ENCODE results near the gene VWA7. TPM values are rescaled to one million over a fixed set of nuclear protein-coding genes. Genes with fewer than 3 reads are reported as not detected.
"Not testable (repeated sequence)": the region's sequence is repeated elsewhere in the genome, so short reads cannot be mapped to it uniquely, and the experiment has no call there.

The VWA7 gene
- total RNA-seq, 2 experiments from 2014 or later, result 5.2 to 5.7 TPM

DNA sequence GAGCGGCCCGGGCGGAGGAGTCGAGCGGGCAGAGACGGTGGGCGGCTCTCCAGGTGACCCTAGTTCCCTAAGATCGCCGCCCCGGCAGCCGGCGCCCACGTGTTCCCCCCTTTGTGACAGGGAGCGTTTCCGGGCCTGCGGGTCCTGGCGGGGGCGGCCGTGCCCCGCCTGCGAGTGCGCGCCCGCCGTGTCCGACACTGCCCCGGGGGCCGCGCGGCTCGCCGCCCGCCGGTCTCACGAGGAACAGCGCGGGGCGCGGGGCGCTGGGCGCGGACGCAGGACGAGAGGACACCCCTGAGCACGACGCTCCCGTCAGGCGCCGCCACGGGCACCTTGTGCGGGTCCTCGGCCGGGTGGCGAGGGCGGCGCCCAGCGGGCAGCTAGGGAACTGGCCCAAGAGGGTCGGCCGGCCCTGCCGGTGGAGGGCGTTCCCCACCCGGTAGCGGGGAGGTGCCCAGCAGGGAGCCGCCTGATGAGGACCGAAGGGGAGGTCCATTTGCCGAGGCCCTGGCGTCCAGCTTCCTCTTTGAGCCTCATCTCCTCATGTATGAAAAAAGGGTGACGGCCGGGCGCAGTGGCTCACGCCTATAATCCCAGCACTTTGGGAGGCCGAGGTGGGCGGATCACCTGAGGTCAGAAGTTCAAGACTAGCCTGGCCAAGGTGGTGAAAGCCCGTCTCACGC lies 18.6 kb upstream of the VWA7 start, which contains the start of gene VARS1:
Gene VARS1 (minus strand): TSS at position 137 of the 683 bp plus-strand sequence. CDS start 535 bp downstream, outside the sequence.
- no peaks in the 10 kb centered on the region for H3K27me3 Mint-ChIP-seq
- H3K4me1 Mint-ChIP-seq, result peaks cover 35% of the 10 kb centered on the region
- peak within 1 kb of the TSS; percentile 98 for H3K4me3 Mint-ChIP-seq
- POLR2A ChIA-PET, result interaction anchor here (0.6 to 6.1 kb wide), 17 partner anchors 11 to 131 kb away, joined by 3 to 66 read pairs (median 4); partner anchors contain the start of genes CLIC1, GPANK1, HSPA1B and LSM2
- H3K36me3 Mint-ChIP-seq, result peaks cover 15% of the 10 kb centered on the region
- H3K27ac Mint-ChIP-seq, result peak within 1 kb of the TSS; percentile 97
- ATAC-seq (ENCODE audit: low read depth) (peak; percentile 82), DNase-seq (peak; percentile 92)
- no peaks in the 10 kb centered on the region for H3K9me3 Mint-ChIP-seq

GRCh38 chr6:31794866-31795615 lies 17.9 kb upstream of the VWA7 start:
- DNase-seq (peak; percentile 49), ATAC-seq (ENCODE audit: low read depth) (peak; percentile 3)
- H3K4me3 Mint-ChIP-seq, result peak overlapping the region; percentile 98
- peak overlapping the region; percentile 97 for H3K27ac Mint-ChIP-seq
- peaks cover 18% of the 10 kb centered on the region for H3K36me3 Mint-ChIP-seq
- no peaks in the 10 kb centered on the region for H3K27me3 Mint-ChIP-seq
- POLR2A ChIA-PET, result interaction anchor here (0.6 to 6.1 kb wide), 17 partner anchors 11 to 130 kb away, joined by 3 to 66 read pairs (median 4); partner anchors contain the start of genes CLIC1, GPANK1, HSPA1A and HSPA1B
- peaks cover 36% of the 10 kb centered on the region for H3K4me1 Mint-ChIP-seq
- no peaks in the 10 kb centered on the region for H3K9me3 Mint-ChIP-seq

GRCh38 chr6:31794294-31794865 lies 17.3 kb upstream of the VWA7 start:
- DNase-seq (no peak), ATAC-seq (ENCODE audit: low read depth) (no peak)
- H3K27ac Mint-ChIP-seq, result peak overlapping the region; percentile 82
- H3K36me3 Mint-ChIP-seq, result peaks cover 20% of the 10 kb centered on the region
- no peaks in the 10 kb centered on the region for H3K9me3 Mint-ChIP-seq
- peak overlapping the region; percentile 98 for H3K4me3 Mint-ChIP-seq
- POLR2A ChIA-PET, result interaction anchor here (0.6 to 6.1 kb wide), 11 partner anchors 10 to 130 kb away, joined by 3 to 66 read pairs (median 5); partner anchors contain the start of genes CLIC1, GPANK1, HSPA1A and HSPA1L
- H3K4me1 Mint-ChIP-seq, result peaks cover 36% of the 10 kb centered on the region
- no peaks in the 10 kb centered on the region for H3K27me3 Mint-ChIP-seq

DNA sequence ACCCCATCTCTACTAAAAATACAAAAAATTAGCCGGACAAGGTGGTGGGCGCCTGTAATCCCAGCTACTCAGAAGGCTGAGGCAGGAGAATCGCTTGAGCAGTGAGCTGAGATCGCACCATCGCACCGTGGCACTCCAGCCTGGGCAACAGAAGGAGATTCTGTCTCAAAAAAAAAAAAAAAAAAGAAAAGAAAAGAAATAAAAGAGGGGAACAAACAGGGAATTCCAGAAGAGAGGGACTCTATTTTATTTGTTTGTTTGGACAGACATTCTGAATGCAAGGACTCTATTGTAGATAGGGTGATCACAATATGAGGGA lies 16.8 kb upstream of the VWA7 start:
- Mint-ChIP-seq H3K27ac (peak overlapping the region; percentile 82), H3K4me3 (peak overlapping the region; percentile 98), H3K36me3 (peaks cover 24% of the 10 kb centered on the region), H3K4me1 (peaks cover 34% of the 10 kb centered on the region)
- POLR2A ChIA-PET; H3K9me3 Mint-ChIP-seq; H3K27me3 Mint-ChIP-seq; DNase-seq; ATAC-seq (ENCODE audit: low read depth): not testable (repeated sequence)

DNA sequence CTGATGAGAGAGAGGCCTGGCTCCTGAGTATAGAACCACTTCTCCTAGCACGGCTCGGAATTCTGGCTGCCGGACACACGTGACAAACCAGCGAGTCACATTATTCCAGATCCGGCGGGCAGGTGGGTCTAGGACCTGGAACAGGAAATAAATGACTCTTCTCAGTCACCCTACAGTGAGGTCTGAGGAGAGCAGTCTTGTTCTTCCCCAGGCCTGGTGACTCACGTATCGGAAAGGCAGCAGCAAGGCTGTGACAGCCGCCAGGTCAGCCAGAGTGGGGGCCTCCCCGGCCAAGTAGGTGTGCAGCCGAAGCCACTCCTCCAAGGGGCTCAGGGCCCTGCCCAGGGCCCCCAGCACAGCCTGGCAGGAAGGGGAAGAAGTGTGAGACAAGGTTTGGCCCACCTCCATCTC lies 15.6 kb upstream of the VWA7 start:
- Mint-ChIP-seq H3K27ac (peak overlapping the region; percentile 58), H3K4me1 (peaks cover 28% of the 10 kb centered on the region), H3K4me3 (no peak overlapping the region), H3K36me3 (peaks cover 22% of the 10 kb centered on the region), H3K27me3 (no peaks in the 10 kb centered on the region), H3K9me3 (no peaks in the 10 kb centered on the region)
- POLR2A ChIA-PET, result interaction anchor here (0.6 kb wide), 1 partner anchor 28 kb away, joined by 3 read pairs; no protein-coding TSS in a partner anchor
- ATAC-seq (ENCODE audit: low read depth) (no peak), DNase-seq (no peak)

DNA sequence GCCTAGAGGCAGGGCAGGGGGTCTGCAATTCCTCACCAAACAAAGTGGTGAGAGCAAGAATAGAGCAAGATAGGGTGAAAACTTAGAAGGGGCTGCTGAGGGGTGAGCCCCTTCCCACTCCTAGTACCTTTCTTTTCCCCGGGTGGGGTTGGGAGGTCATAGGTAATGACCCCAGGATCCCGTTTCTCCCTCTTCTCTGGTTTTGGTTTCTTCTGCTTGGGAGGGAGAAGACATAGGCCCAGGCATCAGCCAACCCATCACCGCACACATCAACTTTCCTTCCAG lies 14.9 kb upstream of the VWA7 start:
- no peak for ATAC-seq (ENCODE audit: low read depth)
- no peak for DNase-seq
- no peak overlapping the region for H3K4me3 Mint-ChIP-seq
- peaks cover 20% of the 10 kb centered on the region for H3K36me3 Mint-ChIP-seq
- H3K27me3 Mint-ChIP-seq, result no peaks in the 10 kb centered on the region
- no peaks in the 10 kb centered on the region for H3K9me3 Mint-ChIP-seq
- POLR2A ChIA-PET, result interaction anchor here (0.6 kb wide), 2 partner anchors 29 to 67 kb away, joined by 3 read pairs; no protein-coding TSS in a partner anchor
- peaks cover 20% of the 10 kb centered on the region for H3K4me1 Mint-ChIP-seq
- peak overlapping the region; percentile 69 for H3K27ac Mint-ChIP-seq

DNA sequence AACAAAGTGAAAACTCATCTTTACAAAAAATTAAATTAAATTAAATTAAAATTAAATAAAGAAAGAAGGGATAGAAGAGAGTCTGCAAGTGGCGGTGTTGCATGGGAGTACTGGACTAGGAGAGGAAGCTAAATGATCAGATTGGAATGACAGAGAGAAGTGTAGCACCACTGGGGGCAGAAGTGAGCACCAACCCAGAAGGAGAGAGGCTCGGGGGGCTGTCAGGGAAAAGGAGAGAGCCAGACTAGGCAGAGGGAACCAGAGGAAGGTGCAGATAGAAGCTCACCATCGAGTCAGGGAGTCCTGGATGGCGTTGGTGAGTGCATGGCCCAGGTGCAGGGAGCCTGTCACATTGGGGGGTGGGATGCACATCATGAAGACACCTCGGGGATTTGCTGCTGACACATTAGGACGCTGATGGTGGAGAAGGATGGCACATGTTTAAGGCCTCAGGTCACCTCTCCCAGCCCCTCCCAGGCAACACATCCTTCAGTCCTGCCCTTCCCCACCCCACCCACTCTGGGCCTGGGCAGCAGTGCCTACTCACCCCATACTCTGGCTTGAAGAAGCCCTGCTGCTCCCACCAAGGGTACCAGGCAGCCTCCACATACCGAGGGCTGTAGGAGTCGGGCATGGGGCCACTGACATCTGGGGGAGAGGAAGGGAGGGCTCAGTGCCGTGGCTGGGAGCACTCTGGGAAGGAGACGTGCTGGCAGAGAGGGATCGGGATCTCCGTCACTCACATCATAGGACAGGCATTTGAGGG lies 14.4 kb upstream of the VWA7 start:
- DNase-seq (no peak), ATAC-seq (ENCODE audit: low read depth) (no peak)
- no peaks in the 10 kb centered on the region for H3K27me3 Mint-ChIP-seq
- H3K9me3 Mint-ChIP-seq, result no peaks in the 10 kb centered on the region
- POLR2A ChIA-PET, result interaction anchor here (0.6 kb wide), 2 partner anchors 8 to 66 kb away, joined by 3 to 4 read pairs; no protein-coding TSS in a partner anchor
- peaks cover 20% of the 10 kb centered on the region for H3K4me1 Mint-ChIP-seq
- H3K4me3 Mint-ChIP-seq, result no peak overlapping the region
- H3K27ac Mint-ChIP-seq, result peak overlapping the region; percentile 71
- peaks cover 20% of the 10 kb centered on the region for H3K36me3 Mint-ChIP-seq

- Mint-ChIP-seq H3K4me3 (no peak overlapping the region), H3K4me1 (peaks cover 1% of the 10 kb centered on the region), H3K27ac (no peak overlapping the region), H3K36me3 (peaks cover 22% of the 10 kb centered on the region), H3K9me3 (no peaks in the 10 kb centered on the region), H3K27me3 (no peaks in the 10 kb centered on the region)
- ATAC-seq (ENCODE audit: low read depth) (no peak), DNase-seq (no peak)
- POLR2A ChIA-PET, result interaction anchor here (0.5 to 1.8 kb wide), 3 partner anchors 21 to 41 kb away, joined by 3 to 5 read pairs (median 4); partner anchors contain the start of gene LSM2
Observed at GRCh38 chr6:31785475-31785874, 8.3 kb upstream of the VWA7 start.

GRCh38 chr6:31784098-31784925 lies 7.2 kb upstream of the VWA7 start:
- no peaks in the 10 kb centered on the region for H3K27me3 Mint-ChIP-seq
- no peak overlapping the region for H3K4me3 Mint-ChIP-seq
- peaks cover 19% of the 10 kb centered on the region for H3K36me3 Mint-ChIP-seq
- no peak for DNase-seq
- POLR2A ChIA-PET, result interaction anchor here (0.7 to 1.8 kb wide), 4 partner anchors 7 to 51 kb away, joined by 3 to 7 read pairs (median 4); partner anchors contain the start of gene VARS1
- no peaks in the 10 kb centered on the region for H3K9me3 Mint-ChIP-seq
- H3K4me1 Mint-ChIP-seq, result peaks cover 1% of the 10 kb centered on the region
- ATAC-seq (ENCODE audit: low read depth), result no peak
- peak overlapping the region; percentile 46 for H3K27ac Mint-ChIP-seq

GRCh38 chr6:31782126-31782855 lies 5.2 kb upstream of the VWA7 start:
- POLR2A ChIA-PET, result interaction anchor here (1.4 kb wide), 1 partner anchor 52 kb away, joined by 4 read pairs; no protein-coding TSS in a partner anchor
- Mint-ChIP-seq H3K4me3 (no peak overlapping the region), H3K9me3 (no peaks in the 10 kb centered on the region), H3K27me3 (no peaks in the 10 kb centered on the region), H3K27ac (no peak overlapping the region), H3K4me1 (peaks cover 6% of the 10 kb centered on the region), H3K36me3 (peaks cover 15% of the 10 kb centered on the region)
- ATAC-seq (ENCODE audit: low read depth) (no peak), DNase-seq (no peak)

GRCh38 chr6:31781244-31782125 lies 4.4 kb upstream of the VWA7 start:
- POLR2A ChIA-PET, result interaction anchor here (1.3 to 1.4 kb wide), 2 partner anchors 12 to 51 kb away, joined by 3 to 4 read pairs; no protein-coding TSS in a partner anchor
- H3K27me3 Mint-ChIP-seq, result no peaks in the 10 kb centered on the region
- peaks cover 10% of the 10 kb centered on the region for H3K4me1 Mint-ChIP-seq
- no peak for DNase-seq
- H3K36me3 Mint-ChIP-seq, result peaks cover 15% of the 10 kb centered on the region
- H3K9me3 Mint-ChIP-seq, result no peaks in the 10 kb centered on the region
- ATAC-seq (ENCODE audit: low read depth), result no peak
- no peak overlapping the region for H3K4me3 Mint-ChIP-seq
- H3K27ac Mint-ChIP-seq, result no peak overlapping the region
